K562 (cell line): ENCODE data around the gene IL1RL1. TPM values are rescaled to one million over a fixed set of nuclear protein-coding genes. Genes with fewer than 3 reads are reported as not detected.

Experiments used
- FOXO4 ChIP-seq: fragments of 450-650 bp; formaldehyde crosslinking; IDR thresholded peaks from 2 replicates; pipeline ENCODE4 v1.4.0; 2020; ENCODE audit warnings: mild to moderate bottlenecking, moderate library complexity
- JUNB ChIP-seq: fragments of 450-650 bp; formaldehyde crosslinking; conservative IDR thresholded peaks from 2 replicates; pipeline ENCODE4 v1.4.0; 2020; ENCODE audit warnings: mild to moderate bottlenecking
- KLF1 ChIP-seq: fragments of 450-650 bp; IDR thresholded peaks from 2 replicates; pipeline ENCODE4 v1.6.1; 2016; ENCODE audit warnings: missing genetic modification characterization, missing compliant biosample characterization
- THAP7 ChIP-seq: fragments of 250-450 bp; sonication (Bioruptor Pico); IDR thresholded peaks from 2 replicates; pipeline ENCODE4 v1.5.0; 2021
- ZNF274 ChIP-seq: IDR thresholded peaks from 2 replicates; pipeline ENCODE4 v1.6.1; 2011; ENCODE audit warnings: low read depth, mild to moderate bottlenecking, low read length, moderate library complexity, borderline replicate concordance
- ZNF407 ChIP-seq: fragments of 450-650 bp; IDR thresholded peaks from 2 replicates; pipeline ENCODE4 v1.6.1; 2016; ENCODE audit warnings: low read depth
- ZNF449 ChIP-seq: fragments of 250-450 bp; sonication (Bioruptor Pico); IDR thresholded peaks from 2 replicates; pipeline ENCODE4 v1.8.0; 2022; ENCODE audit warnings: moderate library complexity, mild to moderate bottlenecking, inconsistent platforms
- ZNF717 ChIP-seq: fragments of 250-450 bp; sonication (Bioruptor Pico); IDR thresholded peaks from 2 replicates; pipeline ENCODE4 v1.5.0; 2021
- polyA plus RNA-seq, 8 experiments: library from polyadenylated mRNA; depleted of rRNA in 4 of 8; stranded (reverse) in 5 of 8; unstranded in 3 of 8; fragments of >200 nt; fragmentation: Nextera tagmentation in 2 of 8; fragmentation: Illumina TruSeq in 1 of 8; extraction: Ambion mirVana in 2 of 8; extraction: Trizol in 1 of 8; gene quantifications; 2 replicates each; pipeline versions ENCODE4 v1.2.1 to v1.2.3, GENCODE V29; 2011 to 2014; ENCODE audit warnings: inconsistent platforms in 1 of 8, missing spikeins in 1 of 8
- total RNA-seq, 7 experiments: library from RNA; depleted of rRNA in 6 of 7; stranded (reverse); fragments of >200 nt in 6 of 7; fragmentation: Illumina TruSeq in 2 of 7; extraction: Trizol in 2 of 7; gene quantifications; 2 replicates each; pipeline versions ENCODE4 v1.2.1 to v1.2.3, GENCODE V29; 2011 to 2021; ENCODE audit warnings: low replicate concordance in 1 of 7

Gene IL1RL1
- total and polyA plus RNA-seq, 9 of the 15 experiments (the other 6 are each of a cell fraction or from before 2014, with no cell fraction given): 0.06 to 3.3 (median 0.59) TPM

GRCh38 chr2:102303589-102303988 lies 7.8 kb upstream of the IL1RL1 start (continued):
- no peak for TF ChIP-seq ZNF407
- no peak for TF ChIP-seq FOXO4
- TF ChIP-seq JUNB (CRISPR knock-in tag): no peak
- TF ChIP-seq KLF1 (tag): no peak
- TF ChIP-seq ZNF449 (CRISPR knock-in tag): no peak
- TF ChIP-seq THAP7: no peak
- TF ChIP-seq ZNF717 (CRISPR knock-in tag): no peak
- TF ChIP-seq ZNF274: no peak
